Measurements from ENCODE around the gene COQ6.
"Not testable (repeated sequence)": the region's sequence is repeated elsewhere in the genome, so short reads cannot be mapped to it uniquely, and the experiment has no call there.

Gene COQ6

GRCh38 chr14:73988656-73989055, 38.6 kb downstream of the COQ6 start:
- DNase-seq: not testable (repeated sequence)

GRCh38 chr14:73991092-73991491, 41.0 kb downstream of the COQ6 start:
- no peak for DNase-seq

- DNase-seq: not testable (repeated sequence)
Measured at GRCh38 chr14:73994926-73995325, 44.8 kb downstream of the COQ6 start.

GRCh38 chr14:73995977-73996378, 45.9 kb downstream of the COQ6 start:
- DNase-seq: no peak

- no peak for DNase-seq
Measured at GRCh38 chr14:73996731-73997107, 46.6 kb downstream of the COQ6 start.

GRCh38 chr14:73997108-73997943, 47.2 kb downstream of the COQ6 start:
- DNase-seq: no peak

GRCh38 chr14:73997944-73998447, 47.9 kb downstream of the COQ6 start:
- no peak for DNase-seq

- no peak for DNase-seq
Measured at GRCh38 chr14:73998726-73999125, 48.6 kb downstream of the COQ6 start.

- DNase-seq: not testable (repeated sequence)
Measured at GRCh38 chr14:74005664-74006063, 55.6 kb downstream of the COQ6 start.

- DNase-seq: no peak
Measured at GRCh38 chr14:74008843-74009499, 58.9 kb downstream of the COQ6 start.

Data from activated CD4-positive, alpha-beta T cell treated with anti-CD3 and anti-CD28 coated beads for 48 hours (primary cell).